Activated CD8-positive, alpha-beta memory T cell treated with anti-CD3 and anti-CD28 coated beads, Interleukin-2, amount 50 U/mL, for 1 hour (primary cell): ENCODE data around the gene ZMYND19.
A peak's percentile ranks its signal among the peaks of the same experiment; 100 is the strongest.
"Not testable (repeated sequence)": the region's sequence is repeated elsewhere in the genome, so short reads cannot be mapped to it uniquely, and the experiment has no call there.

Source experiments
- DNase-seq: peaks from one replicate; pipeline ENCODE4 v3.0.0-alpha.2; 2020; ENCODE audit errors: extremely low read depth

ZMYND19 gene

GRCh38 chr9:137556069-137556838, 34.1 kb downstream of the ZMYND19 start:
- no peak for DNase-seq

- no peak for DNase-seq
These were observed 35.1 kb downstream of the ZMYND19 start for GRCh38 chr9:137555179-137555578.

- no peak for DNase-seq
These were observed 36.0 kb downstream of the ZMYND19 start for GRCh38 chr9:137554349-137554748.

- not testable (repeated sequence) for DNase-seq
These were observed 36.7 kb downstream of the ZMYND19 start for GRCh38 chr9:137553654-137554053.

- DNase-seq: no peak
These were observed 38.1 kb downstream of the ZMYND19 start for GRCh38 chr9:137552022-137552768.

GRCh38 chr9:137551264-137552021, 38.9 kb downstream of the ZMYND19 start, which contains the start of gene MRPL41:
MRPL41 (plus strand) TSS chr9:137551879; CDS start chr9:137552082, 203 bp downstream.
- peak; percentile 47 for DNase-seq

GRCh38 chr9:137550958-137551263, 39.4 kb downstream of the ZMYND19 start:
- DNase-seq: not testable (repeated sequence)

- DNase-seq: no peak
These were observed 40.1 kb downstream of the ZMYND19 start, which contains the start of gene PNPLA7 for GRCh38 chr9:137550231-137550621. PNPLA7 (minus strand) TSS chr9:137550402; CDS start chr9:137550197, 205 bp downstream.

GRCh38 chr9:137547687-137548543, 42.4 kb downstream of the ZMYND19 start:
- DNase-seq: no peak

- DNase-seq: no peak
These were observed 45.2 kb downstream of the ZMYND19 start for GRCh38 chr9:137545123-137545522.

- no peak for DNase-seq
These were observed 46.0 kb downstream of the ZMYND19 start for GRCh38 chr9:137544176-137544760.

- no peak for DNase-seq
These were observed 46.9 kb downstream of the ZMYND19 start for GRCh38 chr9:137543237-137543963.

GRCh38 chr9:137542486-137542885, 47.8 kb downstream of the ZMYND19 start:
- DNase-seq: no peak

- DNase-seq: no peak
These were observed 49.8 kb downstream of the ZMYND19 start for GRCh38 chr9:137540536-137540935.

- no peak for DNase-seq
These were observed 52.3 kb downstream of the ZMYND19 start for GRCh38 chr9:137538058-137538457.

- DNase-seq: not testable (repeated sequence)
These were observed 53.6 kb downstream of the ZMYND19 start for GRCh38 chr9:137536594-137537131.

- no peak for DNase-seq
These were observed 55.2 kb downstream of the ZMYND19 start for GRCh38 chr9:137535120-137535428.

- no peak for DNase-seq
These were observed 55.8 kb downstream of the ZMYND19 start for GRCh38 chr9:137534256-137535119.

- DNase-seq: not testable (repeated sequence)
These were observed 57.3 kb downstream of the ZMYND19 start for GRCh38 chr9:137532891-137533468.
